Measurements from ENCODE around the gene ZNF280A. TPM values are rescaled to one million over a fixed set of nuclear protein-coding genes. Genes with fewer than 3 reads are reported as not detected.
A peak's percentile ranks its signal among the peaks of the same experiment; 100 is the strongest.

The ZNF280A gene
- total and polyA plus RNA-seq, 9 of the 15 experiments (the other 6 are each of a cell fraction or from before 2014, with no cell fraction given), result 19.0 to 40.8 (median 28.6) TPM

DNA sequence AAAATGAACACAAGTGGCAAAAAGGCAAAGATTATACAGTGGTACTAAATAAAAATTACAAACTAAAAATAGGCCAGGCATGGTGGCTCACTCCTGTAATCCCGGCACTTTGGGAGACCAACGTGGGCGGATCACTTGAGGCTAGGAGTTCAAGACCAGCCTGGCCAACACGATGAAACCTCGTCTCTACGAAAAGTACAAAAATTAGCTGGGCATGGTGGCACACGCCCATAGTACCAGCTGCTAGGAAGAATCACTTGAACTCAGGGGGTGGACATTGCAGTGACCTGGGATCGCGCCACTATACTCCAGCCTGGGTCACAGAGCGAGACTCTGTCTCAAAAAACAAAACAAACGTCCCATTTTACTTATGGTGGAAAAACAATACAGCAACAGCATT, 36.0 kb downstream of the ZNF280A start:
- Histone ChIP-seq H4K20me1 (replicated peaks; ENCODE audit: control insufficient read depth, insufficient read depth, low read length) (no peaks in the 10 kb centered on the region), H3K27ac (ENCODE audit: extremely low read depth, low read depth, low read length) (no peak overlapping the region), H3K36me3 (ENCODE audit: control insufficient read depth, insufficient read depth, low read length) (peaks cover 40% of the 10 kb centered on the region), H3K9me1 (ENCODE audit: control insufficient read depth, insufficient read depth, low read length) (no peaks in the 10 kb centered on the region), H3K79me2 (ENCODE audit: control insufficient read depth, insufficient read depth, low read length) (no peaks in the 10 kb centered on the region), H2AFZ (ENCODE audit: low read depth, low read length) (no peak overlapping the region), H3K4me1 (replicated peaks in 1 of 2; ENCODE audit: control insufficient read depth in 2 of 2, insufficient read depth in 2 of 2, low read length in 2 of 2) (no peaks in the 10 kb centered on the region), H3K27me3 (ENCODE audit: control insufficient read depth in 2 of 2, insufficient read depth in 2 of 2, low read length in 2 of 2) (no peaks in the 10 kb centered on the region), H3K4me3 (no peak overlapping the region), H3K9ac (ENCODE audit: insufficient read depth in 1 of 2, low read depth in 2 of 2, low read length in 2 of 2) (no peak overlapping the region), H3K4me2 (ENCODE audit: insufficient read depth, low read length) (no peak overlapping the region), H3K9me3 (replicated peaks; ENCODE audit: control insufficient read depth, insufficient read depth, low read depth, low read length) (no peaks in the 10 kb centered on the region)
- no peak for DNase-seq (ENCODE audit: extremely low read depth in 1 of 4, low spot score in 3 of 4)
- ChIA-PET CTCF (ENCODE audit: low intra/inter-chr PET ratio) (no interaction called here), POLR2A (interaction anchor here (0.6 to 5.4 kb wide), 15 partner anchors 8 to 1707 kb away, joined by 3 to 38 read pairs (median 4); partner anchors contain the start of gene ZNF280A)
- TF ChIP-seq PHB (CRISPR knock-in tag; IDR thresholded peaks at IDR 0.05), result peak; percentile 56; the same call in 1 of the 2 replicates
- TF ChIP-seq EHMT2 (IDR thresholded peaks at IDR 0.05), result no peak
- TF ChIP-seq PRPF4 (IDR thresholded peaks at IDR 0.05; ENCODE audit: insufficient read depth, low read depth, low read length, poor library complexity, severe bottlenecking), result no peak
- TF ChIP-seq, protein P1, sequence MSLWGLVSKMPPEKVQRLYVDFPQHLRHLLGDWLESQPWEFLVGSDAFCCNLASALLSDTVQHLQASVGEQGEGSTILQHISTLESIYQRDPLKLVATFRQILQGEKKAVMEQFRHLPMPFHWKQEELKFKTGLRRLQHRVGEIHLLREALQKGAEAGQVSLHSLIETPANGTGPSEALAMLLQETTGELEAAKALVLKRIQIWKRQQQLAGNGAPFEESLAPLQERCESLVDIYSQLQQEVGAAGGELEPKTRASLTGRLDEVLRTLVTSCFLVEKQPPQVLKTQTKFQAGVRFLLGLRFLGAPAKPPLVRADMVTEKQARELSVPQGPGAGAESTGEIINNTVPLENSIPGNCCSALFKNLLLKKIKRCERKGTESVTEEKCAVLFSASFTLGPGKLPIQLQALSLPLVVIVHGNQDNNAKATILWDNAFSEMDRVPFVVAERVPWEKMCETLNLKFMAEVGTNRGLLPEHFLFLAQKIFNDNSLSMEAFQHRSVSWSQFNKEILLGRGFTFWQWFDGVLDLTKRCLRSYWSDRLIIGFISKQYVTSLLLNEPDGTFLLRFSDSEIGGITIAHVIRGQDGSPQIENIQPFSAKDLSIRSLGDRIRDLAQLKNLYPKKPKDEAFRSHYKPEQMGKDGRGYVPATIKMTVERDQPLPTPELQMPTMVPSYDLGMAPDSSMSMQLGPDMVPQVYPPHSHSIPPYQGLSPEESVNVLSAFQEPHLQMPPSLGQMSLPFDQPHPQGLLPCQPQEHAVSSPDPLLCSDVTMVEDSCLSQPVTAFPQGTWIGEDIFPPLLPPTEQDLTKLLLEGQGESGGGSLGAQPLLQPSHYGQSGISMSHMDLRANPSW (CRISPR knock-in tag; IDR thresholded peaks at IDR 0.05), result 0 out of 2 replicates have a peak, but pooled peaks have one; percentile 35
- TF ChIP-seq TOE1 (IDR thresholded peaks at IDR 0.05; ENCODE audit: borderline replicate concordance), result no peak
- no peak for TF ChIP-seq TOE1 (CRISPR knock-in tag; IDR thresholded peaks at IDR 0.05; ENCODE audit: borderline replicate concordance, low read depth)
- TF ChIP-seq SREBF1 (IDR thresholded peaks at IDR 0.05; ENCODE audit: borderline replicate concordance, low read depth, low read length), result no peak
- TF ChIP-seq ZNF282 (CRISPR knock-in tag; IDR thresholded peaks at IDR 0.05), result 0 out of 2 replicates have a peak, but pooled peaks have one; percentile 57
- TF ChIP-seq IRF2 (CRISPR knock-in tag; IDR thresholded peaks at IDR 0.05), result 0 out of 2 replicates have a peak, but pooled peaks have one; percentile 60
- TF ChIP-seq STAT5B (CRISPR knock-in tag; IDR thresholded peaks at IDR 0.05), result no peak
- TF ChIP-seq ZNF830 (CRISPR knock-in tag; IDR thresholded peaks at IDR 0.05), result 0 out of 2 replicates have a peak, but pooled peaks have one; percentile 16
- TF ChIP-seq, protein P2, sequence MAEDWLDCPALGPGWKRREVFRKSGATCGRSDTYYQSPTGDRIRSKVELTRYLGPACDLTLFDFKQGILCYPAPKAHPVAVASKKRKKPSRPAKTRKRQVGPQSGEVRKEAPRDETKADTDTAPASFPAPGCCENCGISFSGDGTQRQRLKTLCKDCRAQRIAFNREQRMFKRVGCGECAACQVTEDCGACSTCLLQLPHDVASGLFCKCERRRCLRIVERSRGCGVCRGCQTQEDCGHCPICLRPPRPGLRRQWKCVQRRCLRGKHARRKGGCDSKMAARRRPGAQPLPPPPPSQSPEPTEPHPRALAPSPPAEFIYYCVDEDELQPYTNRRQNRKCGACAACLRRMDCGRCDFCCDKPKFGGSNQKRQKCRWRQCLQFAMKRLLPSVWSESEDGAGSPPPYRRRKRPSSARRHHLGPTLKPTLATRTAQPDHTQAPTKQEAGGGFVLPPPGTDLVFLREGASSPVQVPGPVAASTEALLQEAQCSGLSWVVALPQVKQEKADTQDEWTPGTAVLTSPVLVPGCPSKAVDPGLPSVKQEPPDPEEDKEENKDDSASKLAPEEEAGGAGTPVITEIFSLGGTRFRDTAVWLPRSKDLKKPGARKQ (CRISPR knock-in tag; IDR thresholded peaks at IDR 0.05), result no peak
- intact Hi-C loops (cut with micrococcal nuclease), result no loop called here
- FAIRE-seq, result no peak
- BruUV-seq (replicated peaks), result no TSS peak
- no peak for ATAC-seq
- in situ Hi-C loops (cut with MboI), result no loop called here
- WGBS (ENCODE audit: insufficient coverage, low coverage, missing lambda C conversion rate), result 81% methylated on average over 11 of the region's 11 CpGs

Measured in K562 (cell line).